A549 (cell line): ENCODE data around the gene GRPEL2. TPM values are rescaled to one million over a fixed set of nuclear protein-coding genes. Genes with fewer than 3 reads are reported as not detected.

Experiments used
- ATAC-seq, 2 experiments: fragments of 200-7000 bp in 1 of 2; fragments of >200 bp in 1 of 2; cut with Nextera tagmentation in 1 of 2; cut with Tn5 transposase in 1 of 2; 3 replicates each; pipeline versions ENCODE4 v1.8.0 to v1.9.1; 2018 to 2020; ENCODE audit warnings: mild to moderate bottlenecking in 1 of 2, moderate library complexity in 1 of 2
- CTCF ChIA-PET: fragments of 300-600 bp; sonication (Branson Sonifier 250); formaldehyde crosslinking; extraction: SDS; loops from one replicate; lab custom pipeline; 2021; ENCODE audit warnings: antibody characterized with exemption, inconsistent platforms; lab: Yijun Ruan, JAX
- POLR2A ChIA-PET: fragments of 350-600 bp; formaldehyde crosslinking; extraction: SDS; loops from one replicate; lab custom pipeline; 2021; ENCODE audit warnings: antibody characterized with exemption, inconsistent platforms; lab: Yijun Ruan, JAX
- DNase-seq, 2 experiments: peaks; one replicate each; pipeline versions ENCODE4 v3.0.0 to v3.0.0-alpha.2; 2011 to 2016; ENCODE audit warnings: low read depth in 1 of 2, low spot score in 1 of 2
- FAIRE-seq: peaks from 2 replicates; lab custom pipeline; 2011; peaks lifted over from hg19 to GRCh38; lab: Jason Lieb, UNC
- H3K27ac ChIP-seq, 2 experiments: fragments of >200 bp; sonication (Bioruptor Twin); formaldehyde crosslinking; 3 replicates each; pipeline ENCODE4 v1.5.1; 2016 to 2017
- H3K4me1 ChIP-seq: fragments of >200 bp; sonication (Bioruptor Twin); formaldehyde crosslinking; 3 replicates; pipeline ENCODE4 v1.6.1; 2016
- H3K4me2 ChIP-seq: fragments of >200 bp; sonication (Bioruptor Twin); formaldehyde crosslinking; 3 replicates; pipeline ENCODE4 v1.6.1; 2016
- H3K4me3 ChIP-seq: fragments of >200 bp; sonication (Bioruptor Twin); formaldehyde crosslinking; 3 replicates; pipeline ENCODE4 v1.5.1; 2016
- H3K9me3 ChIP-seq: fragments of >200 bp; sonication (Bioruptor Twin); formaldehyde crosslinking; 3 replicates; pipeline ENCODE4 v1.6.1; 2016
- ESRRA ChIP-seq: fragments of 150-350 bp; IDR thresholded peaks from 2 replicates; pipeline ENCODE4 v1.6.1; 2014; ENCODE audit warnings: mild to moderate bottlenecking, low read length, borderline replicate concordance
- HOXB5 ChIP-seq: fragments of 250-450 bp; sonication (Bioruptor Pico); IDR thresholded peaks from 2 replicates; pipeline ENCODE4 v1.5.0; 2020; ENCODE audit warnings: mild to moderate bottlenecking, moderate library complexity
- KDM1A ChIP-seq: fragments of 200-600 bp; sonication (generic); IDR thresholded peaks from 2 replicates; pipeline ENCODE4 v1.6.1; 2016; ENCODE audit warnings: low read depth, mild to moderate bottlenecking
- KDM5A ChIP-seq: fragments of 200-600 bp; sonication (generic); IDR thresholded peaks from 2 replicates; pipeline ENCODE4 v1.6.1; 2016; ENCODE audit warnings: antibody characterized with exemption, mild to moderate bottlenecking
- MAZ ChIP-seq: fragments of 150-350 bp; IDR thresholded peaks from 2 replicates; pipeline ENCODE4 v1.6.1; 2014; ENCODE audit warnings: antibody characterized with exemption, low read depth, low read length, borderline replicate concordance
- MYC ChIP-seq: IDR thresholded peaks from 2 replicates; pipeline ENCODE4 v1.6.1; 2012; ENCODE audit warnings: mild to moderate bottlenecking, inconsistent platforms, low read length, improper control_type of control experiment, borderline replicate concordance
- POLR2AphosphoS2 ChIP-seq: conservative IDR thresholded peaks from 2 replicates; pipeline ENCODE4 v1.6.1; 2012; ENCODE audit warnings: low read length, improper control_type of control experiment, inconsistent platforms
- RAD21 ChIP-seq, 2 experiments: fragments of >200 bp in 1 of 2; sonication (Bioruptor Twin) in 1 of 2; formaldehyde crosslinking in 1 of 2; IDR thresholded peaks in 1 of 2; conservative IDR thresholded peaks in 1 of 2; 2 replicates in 1 of 2; 3 replicates in 1 of 2; pipeline ENCODE4 v1.6.1; 2012 to 2018; ENCODE audit warnings: inconsistent platforms in 1 of 2
- RARB ChIP-seq: fragments of 250-450 bp; sonication (Bioruptor Pico); IDR thresholded peaks from 2 replicates; pipeline ENCODE4 v1.8.0; 2021; ENCODE audit warnings: mild to moderate bottlenecking, moderate library complexity
- RNF2 ChIP-seq: fragments of 200-600 bp; sonication (generic); IDR thresholded peaks from 2 replicates; pipeline ENCODE4 v1.6.1; 2016; ENCODE audit warnings: low read depth, mild to moderate bottlenecking, antibody characterized with exemption, moderate library complexity, borderline replicate concordance
- SMC3 ChIP-seq: fragments of >200 bp; sonication (Bioruptor Twin); formaldehyde crosslinking; IDR thresholded peaks from 3 replicates; pipeline ENCODE4 v1.6.1; 2018; ENCODE audit warnings: inconsistent platforms
- TP53 ChIP-seq: fragments of 250-450 bp; sonication (Bioruptor Pico); IDR thresholded peaks from 2 replicates; pipeline ENCODE4 v1.5.0; 2021; ENCODE audit warnings: mild to moderate bottlenecking, moderate library complexity
- ZC3H11A ChIP-seq: fragments of 450-650 bp; IDR thresholded peaks from 2 replicates; pipeline ENCODE4 v1.6.1; 2014; ENCODE audit warnings: antibody characterized with exemption, mild to moderate bottlenecking
- ZNF302 ChIP-seq: fragments of 250-450 bp; sonication (Bioruptor Pico); IDR thresholded peaks from 2 replicates; pipeline ENCODE4 v1.9.0; 2021; ENCODE audit warnings: inconsistent platforms, mild to moderate bottlenecking, moderate library complexity
- WGBS: methylation state at CpG from one replicate; pipeline ENCODE4 v1.1.6; 2017; ENCODE audit errors: missing lambda C conversion rate; 5-methylcytosine and 5-hydroxymethylcytosine counted together
- polyA plus RNA-seq, 4 experiments: library from polyadenylated mRNA; depleted of rRNA in 3 of 4; stranded (reverse); fragments of >200 nt; fragmentation: RNase III in 1 of 4; extraction: RNeasy Plus Mini Kit Qiagen cat#74134 plus additional on column Dnase treatment in 1 of 4; gene quantifications; 2 replicates in 3 of 4; 3 replicates in 1 of 4; pipeline ENCODE4 v1.2.3, GENCODE V29; 2011 to 2017
- TF ChIP-seq, protein P1 (sequence below): fragments of >200 bp; sonication (Bioruptor Twin); formaldehyde crosslinking; IDR thresholded peaks from 3 replicates; pipeline ENCODE4 v1.5.1; 2016
- TF ChIP-seq, protein P2 (sequence below): fragments of 250-450 bp; sonication (Bioruptor Pico); IDR thresholded peaks from 2 replicates; pipeline ENCODE4 v1.5.0; 2020; ENCODE audit warnings: low read depth, mild to moderate bottlenecking, moderate library complexity
- TF ChIP-seq, protein P3 (sequence below): fragments of >200 bp; sonication (Bioruptor Twin); formaldehyde crosslinking; IDR thresholded peaks from 3 replicates; pipeline ENCODE4 v1.6.1; 2016

Gene GRPEL2
- polyA plus RNA-seq, 2 of the 4 experiments (the other 2 are of a cell fraction) = 10.4 to 26.4 TPM

DNA sequence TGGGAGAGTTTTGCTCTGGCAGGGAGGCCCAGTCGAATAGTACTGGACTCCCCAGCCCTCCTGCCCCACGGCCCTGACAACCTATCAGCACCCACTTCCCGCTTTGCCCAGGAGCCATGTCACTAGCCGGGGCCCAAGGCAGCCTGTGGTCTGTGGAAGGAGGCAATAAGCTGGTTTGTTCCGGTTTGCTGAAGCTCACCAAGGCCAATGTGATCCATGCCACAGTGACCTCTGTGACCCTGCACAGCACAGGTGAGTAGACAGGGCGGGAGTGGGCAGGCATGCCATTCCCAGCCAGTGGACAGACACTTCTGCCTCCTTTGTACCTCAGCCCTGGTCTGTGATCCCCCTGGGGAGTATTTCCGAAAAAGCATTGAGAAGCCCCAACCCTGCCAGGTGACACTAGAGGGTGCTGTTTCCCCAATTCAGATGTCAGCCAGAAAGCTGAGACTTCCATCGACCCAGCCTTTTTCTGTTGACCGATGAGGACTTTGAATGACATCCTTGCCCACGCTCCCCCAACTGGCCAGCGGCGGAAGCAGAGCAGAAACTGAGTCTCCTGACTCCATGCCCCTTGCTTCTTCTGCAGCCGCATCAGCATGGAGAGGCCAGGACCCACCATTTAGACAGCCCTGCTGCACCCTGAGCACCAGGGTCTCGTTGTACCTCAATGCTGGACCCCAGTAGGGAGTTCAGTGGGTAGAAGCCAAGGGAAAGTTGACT lies 22.1 kb downstream of the GRPEL2 start:
- no peak overlapping the region for H3K4me3 ChIP-seq
- no peaks in the 10 kb centered on the region for H3K9me3 ChIP-seq
- H3K4me1 ChIP-seq = peaks cover 4% of the 10 kb centered on the region; the same call in 1 of the 3 replicates
- no peak for FAIRE-seq
- 24% methylated on average over 14 of the region's 14 CpGs for WGBS
- no peak overlapping the region for H3K27ac ChIP-seq
- ChIA-PET CTCF (interaction anchor here (0.6 to 44.9 kb wide), 37 partner anchors 9 to 254 kb away, joined by 3 to 1709 read pairs (median 4); partner anchors contain the start of genes ARHGEF37, GRPEL2, IL17B and PCYOX1L), POLR2A (interaction anchor here (0.8 kb wide), 1 partner anchor 10 kb away, joined by 5 read pairs; the partner anchor contains the start of gene PCYOX1L)
- H3K4me2 ChIP-seq = peak overlapping the region; percentile 33; the same call in 1 of the 3 replicates
- peak; percentile 82 to 96 for DNase-seq
- peak; percentile 69 to 79 for TF ChIP-seq RAD21 (conservative IDR thresholded peaks at IDR 0.05 in 1 of 2, IDR thresholded peaks at IDR 0.05 in 1 of 2)
- no peak for TF ChIP-seq TP53 (CRISPR knock-in tag)
- peak; percentile 69 for TF ChIP-seq SMC3
- TF ChIP-seq, protein P1, sequence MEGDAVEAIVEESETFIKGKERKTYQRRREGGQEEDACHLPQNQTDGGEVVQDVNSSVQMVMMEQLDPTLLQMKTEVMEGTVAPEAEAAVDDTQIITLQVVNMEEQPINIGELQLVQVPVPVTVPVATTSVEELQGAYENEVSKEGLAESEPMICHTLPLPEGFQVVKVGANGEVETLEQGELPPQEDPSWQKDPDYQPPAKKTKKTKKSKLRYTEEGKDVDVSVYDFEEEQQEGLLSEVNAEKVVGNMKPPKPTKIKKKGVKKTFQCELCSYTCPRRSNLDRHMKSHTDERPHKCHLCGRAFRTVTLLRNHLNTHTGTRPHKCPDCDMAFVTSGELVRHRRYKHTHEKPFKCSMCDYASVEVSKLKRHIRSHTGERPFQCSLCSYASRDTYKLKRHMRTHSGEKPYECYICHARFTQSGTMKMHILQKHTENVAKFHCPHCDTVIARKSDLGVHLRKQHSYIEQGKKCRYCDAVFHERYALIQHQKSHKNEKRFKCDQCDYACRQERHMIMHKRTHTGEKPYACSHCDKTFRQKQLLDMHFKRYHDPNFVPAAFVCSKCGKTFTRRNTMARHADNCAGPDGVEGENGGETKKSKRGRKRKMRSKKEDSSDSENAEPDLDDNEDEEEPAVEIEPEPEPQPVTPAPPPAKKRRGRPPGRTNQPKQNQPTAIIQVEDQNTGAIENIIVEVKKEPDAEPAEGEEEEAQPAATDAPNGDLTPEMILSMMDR = peak; percentile 84
- ATAC-seq = peak; percentile 71 to 91

DNA sequence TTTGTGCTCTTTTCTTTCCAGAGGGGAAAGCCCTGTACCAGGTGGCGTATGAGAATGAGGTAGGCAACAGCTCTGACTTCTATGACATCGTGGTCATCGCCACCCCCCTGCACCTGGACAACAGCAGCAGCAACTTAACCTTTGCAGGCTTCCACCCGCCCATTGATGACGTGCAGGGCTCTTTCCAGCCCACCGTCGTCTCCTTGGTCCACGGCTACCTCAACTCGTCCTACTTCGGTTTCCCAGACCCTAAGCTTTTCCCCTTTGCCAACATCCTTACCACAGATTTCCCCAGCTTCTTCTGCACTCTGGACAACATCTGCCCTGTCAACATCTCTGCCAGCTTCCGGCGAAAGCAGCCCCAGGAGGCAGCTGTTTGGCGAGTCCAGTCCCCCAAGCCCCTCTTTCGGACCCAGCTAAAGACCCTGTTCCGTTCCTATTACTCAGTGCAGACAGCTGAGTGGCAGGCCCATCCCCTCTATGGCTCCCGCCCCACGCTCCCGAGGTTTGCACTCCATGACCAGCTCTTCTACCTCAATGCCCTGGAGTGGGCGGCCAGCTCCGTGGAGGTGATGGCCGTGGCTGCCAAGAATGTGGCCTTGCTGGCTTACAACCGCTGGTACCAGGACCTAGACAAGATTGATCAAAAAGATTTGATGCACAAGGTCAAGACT lies 22.8 kb downstream of the GRPEL2 start:
- Histone ChIP-seq H3K9me3 (no peaks in the 10 kb centered on the region), H3K4me1 (peaks cover 4% of the 10 kb centered on the region; the same call in 1 of the 3 replicates), H3K4me3 (no peak overlapping the region), H3K4me2 (peak overlapping the region; percentile 33; the same call in 1 of the 3 replicates), H3K27ac (no peak overlapping the region)
- POLR2A ChIA-PET = interaction anchor here (0.6 to 0.8 kb wide), 2 partner anchors 10 to 158 kb away, joined by 3 to 5 read pairs; partner anchors contain the start of gene PCYOX1L
- WGBS = 91% methylated on average over 22 of the region's 22 CpGs
- no peak for TF ChIP-seq RNF2
- TF ChIP-seq POLR2AphosphoS2 = no peak
- no peak for TF ChIP-seq KDM5A
- no peak for TF ChIP-seq ESRRA
- TF ChIP-seq HOXB5 (CRISPR knock-in tag) = no peak
- TF ChIP-seq ZC3H11A = no peak
- TF ChIP-seq RARB (CRISPR knock-in tag) = no peak
- TF ChIP-seq, protein P2, sequence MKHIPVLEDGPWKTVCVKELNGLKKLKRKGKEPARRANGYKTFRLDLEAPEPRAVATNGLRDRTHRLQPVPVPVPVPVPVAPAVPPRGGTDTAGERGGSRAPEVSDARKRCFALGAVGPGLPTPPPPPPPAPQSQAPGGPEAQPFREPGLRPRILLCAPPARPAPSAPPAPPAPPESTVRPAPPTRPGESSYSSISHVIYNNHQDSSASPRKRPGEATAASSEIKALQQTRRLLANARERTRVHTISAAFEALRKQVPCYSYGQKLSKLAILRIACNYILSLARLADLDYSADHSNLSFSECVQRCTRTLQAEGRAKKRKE = no peak
- TF ChIP-seq MAZ = no peak
- TF ChIP-seq ZNF302 (CRISPR knock-in tag) = no peak
- TF ChIP-seq, protein P3, sequence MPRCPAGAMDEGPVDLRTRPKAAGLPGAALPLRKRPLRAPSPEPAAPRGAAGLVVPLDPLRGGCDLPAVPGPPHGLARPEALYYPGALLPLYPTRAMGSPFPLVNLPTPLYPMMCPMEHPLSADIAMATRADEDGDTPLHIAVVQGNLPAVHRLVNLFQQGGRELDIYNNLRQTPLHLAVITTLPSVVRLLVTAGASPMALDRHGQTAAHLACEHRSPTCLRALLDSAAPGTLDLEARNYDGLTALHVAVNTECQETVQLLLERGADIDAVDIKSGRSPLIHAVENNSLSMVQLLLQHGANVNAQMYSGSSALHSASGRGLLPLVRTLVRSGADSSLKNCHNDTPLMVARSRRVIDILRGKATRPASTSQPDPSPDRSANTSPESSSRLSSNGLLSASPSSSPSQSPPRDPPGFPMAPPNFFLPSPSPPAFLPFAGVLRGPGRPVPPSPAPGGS = no peak
- no peak for TF ChIP-seq KDM1A
- TF ChIP-seq MYC = no peak
- CTCF ChIA-PET = interaction anchor here (0.6 to 44.9 kb wide), 35 partner anchors 9 to 253 kb away, joined by 3 to 1709 read pairs (median 4); partner anchors contain the start of genes ARHGEF37, IL17B and PCYOX1L
- FAIRE-seq (no peak), DNase-seq (no peak), ATAC-seq (no peak)
